Adrenal gland (tissue), 5 donors: Measurements from ENCODE around the gene FGF14.

Experiments
- POLR2A ChIP-seq, 2 donors: fragments of 450-650 bp; IDR thresholded peaks; one replicate each; pipeline ENCODE4 v1.6.1; 2017; ENCODE audit warnings: antibody characterized with exemption in 2 of 2, mild to moderate bottlenecking in 2 of 2, moderate library complexity in 1 of 2
- TF ChIP-seq, protein P1 (sequence below), 6 experiments: fragments of 450-650 bp in 4 of 6; fragments of 200-600 bp in 2 of 6; sonication (generic) in 1 of 6; IDR thresholded peaks; 1 replicate in 5 of 6; 2 replicates in 1 of 6; pipeline versions ENCODE4 v1.5.1 to v1.8.0; 2016 to 2021; ENCODE audit warnings: antibody characterized with exemption in 6 of 6, mild to moderate bottlenecking in 2 of 6, moderate library complexity in 1 of 6
- donor health status: DM: no; HTN: no; CAD: no.

DNA sequence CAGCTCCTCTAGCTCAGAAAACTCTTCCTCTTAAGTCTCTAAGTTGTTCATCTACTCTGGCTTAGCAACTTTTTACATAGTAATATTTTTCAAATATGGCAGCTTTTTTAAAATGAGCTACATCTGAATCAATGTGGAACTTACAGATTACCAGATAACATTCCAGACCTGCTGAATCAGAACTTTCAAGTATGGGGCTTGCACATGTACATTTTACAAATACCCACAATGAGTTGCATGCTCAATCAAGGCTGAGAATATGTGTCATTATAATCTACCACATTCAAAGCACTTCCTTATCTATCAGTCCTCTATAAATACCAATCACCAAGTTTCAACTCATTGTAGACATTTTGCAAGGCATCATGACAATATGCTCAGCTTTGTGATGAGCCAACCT is 383.1 kb downstream of the FGF14 start:
- TF ChIP-seq, protein P1, sequence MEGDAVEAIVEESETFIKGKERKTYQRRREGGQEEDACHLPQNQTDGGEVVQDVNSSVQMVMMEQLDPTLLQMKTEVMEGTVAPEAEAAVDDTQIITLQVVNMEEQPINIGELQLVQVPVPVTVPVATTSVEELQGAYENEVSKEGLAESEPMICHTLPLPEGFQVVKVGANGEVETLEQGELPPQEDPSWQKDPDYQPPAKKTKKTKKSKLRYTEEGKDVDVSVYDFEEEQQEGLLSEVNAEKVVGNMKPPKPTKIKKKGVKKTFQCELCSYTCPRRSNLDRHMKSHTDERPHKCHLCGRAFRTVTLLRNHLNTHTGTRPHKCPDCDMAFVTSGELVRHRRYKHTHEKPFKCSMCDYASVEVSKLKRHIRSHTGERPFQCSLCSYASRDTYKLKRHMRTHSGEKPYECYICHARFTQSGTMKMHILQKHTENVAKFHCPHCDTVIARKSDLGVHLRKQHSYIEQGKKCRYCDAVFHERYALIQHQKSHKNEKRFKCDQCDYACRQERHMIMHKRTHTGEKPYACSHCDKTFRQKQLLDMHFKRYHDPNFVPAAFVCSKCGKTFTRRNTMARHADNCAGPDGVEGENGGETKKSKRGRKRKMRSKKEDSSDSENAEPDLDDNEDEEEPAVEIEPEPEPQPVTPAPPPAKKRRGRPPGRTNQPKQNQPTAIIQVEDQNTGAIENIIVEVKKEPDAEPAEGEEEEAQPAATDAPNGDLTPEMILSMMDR (IDR thresholded peaks at IDR 0.05) = no peak
- TF ChIP-seq POLR2A (IDR thresholded peaks at IDR 0.05) = no peak
